Erythroblast (primary cell): ENCODE measurements around the gene SET.

Source experiments
- DNase-seq, 2 experiments: peaks; one replicate each; lab custom pipeline; 2025; lab: John Stamatoyannopoulos, UW
- GATA1 ChIP-seq: IDR thresholded peaks from 2 replicates; pipeline ENCODE4 v1.6.1; 2011; ENCODE audit warnings: low read depth, mild to moderate bottlenecking, control low read depth, low read length, moderate library complexity
- POLR2A ChIP-seq: IDR thresholded peaks from 2 replicates; pipeline ENCODE4 v1.6.1; 2011; ENCODE audit warnings: mild to moderate bottlenecking, low read length

SET gene

GRCh38 chr9:128722380-128723351 is 33.6 kb downstream of the SET start:
- no peak for TF ChIP-seq GATA1
- TF ChIP-seq POLR2A: no peak
- no peak for DNase-seq

- peak; percentile 43 to 58 for DNase-seq
- TF ChIP-seq POLR2A (no peak), GATA1 (no peak)
Measured at GRCh38 chr9:128723352-128723865, 34.4 kb downstream of the SET start.

GRCh38 chr9:128723866-128724743 is 35.1 kb downstream of the SET start, which contains the start of gene ZDHHC12:
TSS of gene ZDHHC12 (minus strand) at chr9:128724127. CDS start at chr9:128724093, 34 bp downstream.
- peak; percentile 96 for DNase-seq
- no peak for TF ChIP-seq GATA1
- TF ChIP-seq POLR2A: peak; percentile 91

- TF ChIP-seq POLR2A: no peak
- TF ChIP-seq GATA1: no peak
- DNase-seq: peak; percentile 49 to 55
Measured at GRCh38 chr9:128724744-128725211, 35.8 kb downstream of the SET start.

- TF ChIP-seq POLR2A: no peak
- TF ChIP-seq GATA1: no peak
- no peak for DNase-seq
Measured at GRCh38 chr9:128727640-128728248, 38.7 kb downstream of the SET start.

- TF ChIP-seq POLR2A: no peak
- no peak for TF ChIP-seq GATA1
- DNase-seq: no peak
Measured at GRCh38 chr9:128728298-128728697, 39.3 kb downstream of the SET start.

- DNase-seq: no peak
- no peak for TF ChIP-seq GATA1
- no peak for TF ChIP-seq POLR2A
Measured at GRCh38 chr9:128729302-128729701, 40.3 kb downstream of the SET start.

GRCh38 chr9:128729766-128730517 is 40.9 kb downstream of the SET start:
- no peak for DNase-seq

GRCh38 chr9:128731093-128731492 is 42.1 kb downstream of the SET start:
- TF ChIP-seq POLR2A (no peak), GATA1 (no peak)
- no peak for DNase-seq

More at GRCh38 chr9:128729766-128730517, 40.9 kb downstream of the SET start:
- TF ChIP-seq POLR2A: no peak
- no peak for TF ChIP-seq GATA1

- no peak for TF ChIP-seq POLR2A
- TF ChIP-seq GATA1: no peak
- DNase-seq: no peak
Measured at GRCh38 chr9:128731691-128732090, 42.7 kb downstream of the SET start.

GRCh38 chr9:128732576-128732975 is 43.6 kb downstream of the SET start:
- DNase-seq: no peak
- TF ChIP-seq GATA1: no peak
- TF ChIP-seq POLR2A: no peak

- DNase-seq: peak; percentile 84
- TF ChIP-seq GATA1 (no peak), POLR2A (no peak)
Measured at GRCh38 chr9:128733256-128733655, 44.2 kb downstream of the SET start.
